H9 (cell line): ENCODE measurements around the gene FSTL4. TPM values are rescaled to one million over a fixed set of nuclear protein-coding genes. Genes with fewer than 3 reads are reported as not detected.
A peak's percentile ranks its signal among the peaks of the same experiment; 100 is the strongest.

Experiments used
- DNase-seq: peaks from one replicate; pipeline ENCODE4 v3.0.0-alpha.2; 2017
- H2AFZ ChIP-seq: one replicate; pipeline ENCODE4 v1.6.1; 2013; ENCODE audit warnings: mild to moderate bottlenecking, low read length, control low read depth, moderate library complexity
- H2AK5ac ChIP-seq: 2 replicates; pipeline ENCODE4 v1.6.1; 2013; ENCODE audit warnings: low read length, control low read depth, mixed read lengths; ENCODE audit not compliant: insufficient read length
- H2BK120ac ChIP-seq: one replicate; pipeline ENCODE4 v1.6.1; 2013; ENCODE audit warnings: low read depth, mild to moderate bottlenecking, low read length, control low read depth, inconsistent platforms; ENCODE audit not compliant: poor library complexity, severe bottlenecking
- H2BK12ac ChIP-seq: 2 replicates; pipeline ENCODE4 v1.6.1; 2013; ENCODE audit warnings: low read length, control low read depth, mixed read lengths, low read depth; ENCODE audit not compliant: insufficient read length
- H2BK15ac ChIP-seq: 2 replicates; pipeline ENCODE4 v1.6.1; 2013; ENCODE audit warnings: low read depth, low read length, control low read depth
- H2BK20ac ChIP-seq: one replicate; pipeline ENCODE4 v1.6.1; 2013; ENCODE audit warnings: low read depth, mild to moderate bottlenecking, low read length, control low read depth, inconsistent platforms; ENCODE audit not compliant: poor library complexity, severe bottlenecking
- H2BK5ac ChIP-seq: 2 replicates; pipeline ENCODE4 v1.6.1; 2013; ENCODE audit warnings: low read length, control low read depth, mixed read lengths; ENCODE audit not compliant: insufficient read length
- H3K14ac ChIP-seq: 2 replicates; pipeline ENCODE4 v1.6.1; 2013; ENCODE audit warnings: low read length, control low read depth; ENCODE audit not compliant: insufficient read depth
- H3K18ac ChIP-seq: 2 replicates; pipeline ENCODE4 v1.6.1; 2013; ENCODE audit warnings: low read depth, mild to moderate bottlenecking, mixed read lengths, low read length, control low read depth; ENCODE audit not compliant: insufficient read length
- H3K23ac ChIP-seq: 2 replicates; pipeline ENCODE4 v1.6.1; 2013; ENCODE audit warnings: low read length, control low read depth, mixed read lengths, low read depth; ENCODE audit not compliant: insufficient read length
- H3K23me2 ChIP-seq: 2 replicates; pipeline ENCODE4 v1.6.1; 2013; ENCODE audit warnings: low read depth, mild to moderate bottlenecking, mixed read lengths, low read length, control low read depth; ENCODE audit not compliant: insufficient read length, poor library complexity, severe bottlenecking
- H3K27ac ChIP-seq: 2 replicates; pipeline ENCODE4 v1.5.1; 2013; ENCODE audit warnings: low read length, control low read depth, mixed read lengths, low read depth; ENCODE audit not compliant: insufficient read length
- H3K27me3 ChIP-seq: 2 replicates; pipeline ENCODE4 v1.6.1; 2013; ENCODE audit warnings: low read length, control low read depth, inconsistent platforms; ENCODE audit not compliant: insufficient read depth
- H3K4ac ChIP-seq: 2 replicates; pipeline ENCODE4 v1.6.1; 2013; ENCODE audit warnings: low read depth, mild to moderate bottlenecking, control low read depth, inconsistent platforms, low read length, moderate library complexity
- H3K4me1 ChIP-seq: 2 replicates; pipeline ENCODE4 v1.6.1; 2013; ENCODE audit warnings: low read length, control low read depth, inconsistent platforms; ENCODE audit not compliant: insufficient read depth
- H3K4me2 ChIP-seq: 2 replicates; pipeline ENCODE4 v1.6.1; 2013; ENCODE audit warnings: low read length, control low read depth, mixed read lengths; ENCODE audit not compliant: insufficient read length, insufficient read depth
- H3K56ac ChIP-seq: 2 replicates; pipeline ENCODE4 v1.6.1; 2013; ENCODE audit warnings: low read depth, mild to moderate bottlenecking, mixed read lengths, low read length, control low read depth; ENCODE audit not compliant: insufficient read length
- H3K79me1 ChIP-seq: 2 replicates; pipeline ENCODE4 v1.6.1; 2013; ENCODE audit warnings: low read depth, mild to moderate bottlenecking, moderate library complexity, low read length, control low read depth, inconsistent platforms; ENCODE audit not compliant: insufficient read depth, poor library complexity, severe bottlenecking
- H3K79me2 ChIP-seq: 2 replicates; pipeline ENCODE4 v1.6.1; 2013; ENCODE audit warnings: low read length, control low read depth, inconsistent platforms; ENCODE audit not compliant: insufficient read depth
- H3K9ac ChIP-seq: 2 replicates; pipeline ENCODE4 v1.6.1; 2013; ENCODE audit warnings: low read length, control low read depth, mixed read lengths; ENCODE audit not compliant: insufficient read length; ENCODE audit errors: extremely low read depth
- H3K9me3 ChIP-seq: one replicate; pipeline ENCODE4 v1.6.1; 2013; ENCODE audit warnings: low read depth, low read length, inconsistent platforms; ENCODE audit not compliant: control insufficient read depth
- H3T11ph ChIP-seq: one replicate; pipeline ENCODE4 v1.6.1; 2013; ENCODE audit warnings: mild to moderate bottlenecking, low read length, control low read depth, inconsistent platforms
- H4K20me1 ChIP-seq: one replicate; pipeline ENCODE4 v1.6.1; 2013; ENCODE audit not compliant: control insufficient read depth, insufficient read length, insufficient read depth
- H4K5ac ChIP-seq: 2 replicates; pipeline ENCODE4 v1.6.1; 2013; ENCODE audit warnings: low read depth, mild to moderate bottlenecking, mixed read lengths, low read length, control low read depth; ENCODE audit not compliant: insufficient read length
- H4K8ac ChIP-seq: replicated peaks from 2 replicates; pipeline ENCODE4 v1.6.1; 2013; ENCODE audit warnings: low read length, control low read depth, mixed read lengths, low read depth; ENCODE audit not compliant: insufficient read length
- H4K91ac ChIP-seq: 2 replicates; pipeline ENCODE4 v1.6.1; 2013; ENCODE audit warnings: low read depth, mild to moderate bottlenecking, moderate library complexity, mixed read lengths, low read length, control low read depth; ENCODE audit not compliant: insufficient read length
- H3K27ac Mint-ChIP-seq, 3 experiments: 2 replicates in 2 of 3; 3 replicates in 1 of 3; pipeline ENCODE4 v1.8.0; 2020 to 2021; ENCODE audit warnings: mixed read lengths in 3 of 3, mild to moderate bottlenecking in 1 of 3, moderate library complexity in 1 of 3
- H3K27me3 Mint-ChIP-seq: 2 replicates; pipeline ENCODE4 v1.8.0; 2021; ENCODE audit warnings: low read depth, mild to moderate bottlenecking, moderate library complexity, mixed read lengths
- H3K36me3 Mint-ChIP-seq, 3 experiments: 2 replicates in 2 of 3; 3 replicates in 1 of 3; pipeline ENCODE4 v1.8.0; 2020 to 2021; ENCODE audit warnings: low read depth in 3 of 3, mixed read lengths in 3 of 3; ENCODE audit not compliant: insufficient read depth in 1 of 3
- H3K4me1 Mint-ChIP-seq, 2 experiments: 2 replicates each; pipeline ENCODE4 v1.8.0; 2020; ENCODE audit warnings: mixed read lengths in 2 of 2
- H3K4me3 Mint-ChIP-seq, 2 experiments: 2 replicates in 1 of 2; 3 replicates in 1 of 2; pipeline ENCODE4 v1.8.0; 2020 to 2021; ENCODE audit warnings: mild to moderate bottlenecking in 2 of 2, mixed read lengths in 2 of 2, moderate library complexity in 1 of 2
- H3K9me3 Mint-ChIP-seq, 2 experiments: 2 replicates in 1 of 2; 3 replicates in 1 of 2; pipeline ENCODE4 v1.8.0; 2020; ENCODE audit warnings: mild to moderate bottlenecking in 2 of 2, mixed read lengths in 2 of 2, moderate library complexity in 1 of 2
- CTCF ChIP-seq: fragments of 200-600 bp; sonication (generic); conservative IDR thresholded peaks from 3 replicates; pipeline ENCODE4 v1.8.0; 2021; ENCODE audit warnings: antibody characterized with exemption, mild to moderate bottlenecking
- WGBS: extraction: QIAGEN DNeasy Blood & Tissue Kit; methylation state at CpG from one replicate; pipeline ENCODE4 v1.1.7; 2013; ENCODE audit warnings: missing lambda C conversion rate, low lambda C conversion rate, mixed read lengths; ENCODE audit not compliant: insufficient read length; ENCODE audit errors: extremely low coverage; 5-methylcytosine and 5-hydroxymethylcytosine counted together
- total RNA-seq: library from RNA; stranded (reverse); gene quantifications from 2 replicates; pipeline ENCODE4 v1.2.1, GENCODE V29; 2021

Gene FSTL4
- total RNA-seq, 1 experiment from 2014 or later: 5.7 TPM

GRCh38 chr5:133391354-133392136, 220.8 kb downstream of the FSTL4 start:
- Histone ChIP-seq H3T11ph (no peak overlapping the region), H2BK15ac (no peak overlapping the region), H4K8ac (no peak overlapping the region), H2BK120ac (no peak overlapping the region), H3K4me2 (no peak overlapping the region), H2BK12ac (no peak overlapping the region), H3K79me2 (no peaks in the 10 kb centered on the region), H3K9me3 (no peaks in the 10 kb centered on the region), H3K27ac (no peak overlapping the region), H2AK5ac (no peak overlapping the region), H3K18ac (no peak overlapping the region), H3K79me1 (no peaks in the 10 kb centered on the region), H3K4ac (no peak overlapping the region), H3K23me2 (no peaks in the 10 kb centered on the region), H2AFZ (no peak overlapping the region), H3K23ac (no peak overlapping the region), H3K14ac (no peak overlapping the region), H3K9ac (no peak overlapping the region), H2BK5ac (no peak overlapping the region), H2BK20ac (no peak overlapping the region), H3K27me3 (no peaks in the 10 kb centered on the region), H4K91ac (no peak overlapping the region), H3K56ac (no peak overlapping the region), H4K20me1 (no peaks in the 10 kb centered on the region), H3K4me1 (no peaks in the 10 kb centered on the region; the same call in 1 of the 2 replicates), H4K5ac (no peak overlapping the region)
- Mint-ChIP-seq H3K27ac (peak overlapping the region in 1 of 3 experiments; percentile 50; a peak in 1 of 7 replicates), H3K27me3 (peaks cover 1% of the 10 kb centered on the region; the same call in 1 of the 2 replicates), H3K9me3 (peaks cover 5 to 10% of the 10 kb centered on the region in 2 experiments), H3K36me3 (peaks cover 3 to 11% (median 7%) of the 10 kb centered on the region in 3 experiments; a peak in 5 of 7 replicates), H3K4me1 (peaks cover 3 to 12% of the 10 kb centered on the region in 2 experiments), H3K4me3 (no peak overlapping the region)
- WGBS: no CpG with 5 or more reads among the region's 9 CpGs
- no peak for TF ChIP-seq CTCF
- DNase-seq: peak; percentile 5
